ENCODE measurements around the gene FSTL5.
"Not testable (repeated sequence)": the region's sequence is repeated elsewhere in the genome, so short reads cannot be mapped to it uniquely, and the experiment has no call there.

Gene FSTL5

DNA sequence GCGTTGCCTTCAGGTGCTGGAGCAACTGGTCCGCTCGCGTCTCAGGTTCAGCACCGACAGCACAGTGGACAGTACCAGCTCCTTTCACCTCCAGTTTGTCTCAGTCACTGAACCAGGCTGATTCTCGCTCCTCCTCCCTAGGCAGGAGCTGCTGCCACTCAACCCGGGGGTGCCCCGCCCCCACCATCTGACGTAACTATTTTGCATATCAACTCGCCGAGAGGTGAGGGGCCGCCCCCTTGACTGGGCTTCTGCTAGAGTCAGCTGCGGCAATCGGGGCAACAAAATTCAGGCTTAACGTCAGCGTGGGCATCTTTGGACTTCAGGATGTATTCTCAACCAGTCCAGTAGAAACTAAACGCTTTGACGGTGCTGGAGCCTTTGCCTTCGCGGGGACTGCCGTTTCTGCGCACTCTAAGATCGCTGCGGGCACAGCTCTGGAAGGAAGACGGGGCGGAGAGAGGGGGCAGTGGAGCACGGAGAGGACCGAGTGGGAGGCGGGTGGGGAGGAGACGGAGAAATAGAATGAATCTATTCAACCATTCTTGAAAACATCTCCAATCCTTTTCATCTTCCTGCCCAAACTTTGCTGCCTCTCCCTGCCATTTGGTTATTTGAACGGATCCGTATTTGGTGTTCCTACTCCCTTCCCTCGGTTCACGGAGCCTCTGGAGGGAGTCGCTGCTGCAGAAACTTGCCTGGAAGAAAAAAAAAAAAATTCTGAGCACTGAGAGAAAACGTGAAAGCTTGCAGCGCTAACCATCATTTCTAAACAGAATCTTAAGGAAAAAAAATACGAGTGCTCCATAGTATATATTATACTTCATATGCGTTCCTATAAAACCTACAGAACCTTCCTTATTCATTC lies at the start of gene FSTL5:
Gene FSTL5, minus strand, starts transcription at position 109 of the 868 bp plus-strand sequence. CDS start 52,604 bp downstream, outside the sequence.
- peak; percentile 46 for DNase-seq

DNA sequence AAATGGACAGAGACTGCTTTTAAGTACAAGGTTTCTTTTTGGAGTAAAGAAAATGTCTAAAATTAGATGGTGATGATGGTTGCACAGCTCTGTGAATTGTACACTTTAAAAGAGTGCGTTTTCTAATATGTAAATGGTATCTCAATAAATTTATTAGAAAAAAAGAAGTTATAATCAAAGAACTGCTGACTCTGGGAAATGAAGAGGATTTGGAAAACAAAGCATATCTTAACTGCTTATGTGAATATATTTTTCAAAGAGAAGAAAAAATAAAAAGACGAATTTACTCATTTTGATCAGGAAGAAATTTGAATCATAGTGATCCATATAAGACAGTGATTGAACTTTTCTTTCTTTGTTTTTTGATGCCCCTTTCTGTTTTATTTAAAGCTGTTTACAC lies 45.9 kb upstream of the FSTL5 start:
- no peak for DNase-seq

DNA sequence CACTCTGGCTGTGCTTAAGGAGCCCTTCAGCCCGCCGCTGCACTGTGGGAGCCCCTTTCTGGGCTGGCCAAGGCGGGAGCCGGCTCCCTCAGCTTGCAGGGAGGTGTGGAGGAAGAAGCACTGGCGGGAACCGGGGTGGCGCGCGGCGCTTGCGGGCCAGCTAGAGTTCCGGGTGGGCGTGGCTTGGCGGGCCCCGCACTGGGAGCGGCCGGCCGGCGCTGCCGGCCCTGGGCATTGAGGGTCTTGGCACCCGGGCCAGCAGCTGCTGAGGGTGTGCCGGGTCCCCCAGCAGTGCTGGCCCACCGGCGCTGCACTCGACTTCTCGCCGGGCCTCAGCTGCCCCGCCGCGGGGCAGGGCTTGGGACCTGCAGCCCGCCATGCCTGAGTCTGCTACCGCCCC lies 39.7 kb upstream of the FSTL5 start:
- DNase-seq = not testable (repeated sequence)

DNA sequence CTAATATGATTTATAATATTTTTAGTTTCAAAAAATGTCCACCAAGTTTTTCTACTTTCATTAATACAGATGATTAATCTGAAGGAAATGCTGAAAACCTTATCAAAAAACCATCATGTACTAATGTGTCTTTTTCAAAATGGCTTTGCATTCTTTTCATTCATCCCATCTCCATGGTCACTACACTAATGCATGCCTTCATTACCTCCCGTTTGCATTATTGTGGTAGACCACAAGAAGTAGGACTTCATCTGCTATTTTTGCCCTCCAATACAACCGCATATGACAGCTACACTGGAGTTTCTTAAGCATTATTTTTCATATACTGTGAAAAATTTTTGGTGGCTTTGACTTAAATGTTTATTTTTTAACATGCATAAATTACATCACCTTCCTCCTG lies 37.9 kb upstream of the FSTL5 start:
- DNase-seq = no peak

DNA sequence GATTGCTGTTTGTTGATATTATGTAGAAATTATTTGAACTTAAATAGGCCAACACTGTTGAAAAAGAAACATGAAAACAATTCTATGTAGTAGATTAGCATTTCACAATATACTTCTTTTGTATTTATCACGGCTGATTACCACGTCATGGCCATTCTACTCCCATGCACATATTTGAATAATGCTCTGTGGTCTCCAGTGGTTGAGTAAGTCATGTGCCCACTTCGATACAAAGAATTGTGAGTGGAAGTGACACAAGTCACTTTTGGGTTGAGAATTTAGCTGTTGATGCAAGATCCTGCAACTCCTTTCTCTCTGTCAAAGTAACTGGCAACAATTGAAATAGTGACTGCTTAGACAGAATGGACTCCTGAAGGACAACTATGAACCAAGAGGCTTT lies 6.7 kb upstream of the FSTL5 start:
- no peak for DNase-seq

DNA sequence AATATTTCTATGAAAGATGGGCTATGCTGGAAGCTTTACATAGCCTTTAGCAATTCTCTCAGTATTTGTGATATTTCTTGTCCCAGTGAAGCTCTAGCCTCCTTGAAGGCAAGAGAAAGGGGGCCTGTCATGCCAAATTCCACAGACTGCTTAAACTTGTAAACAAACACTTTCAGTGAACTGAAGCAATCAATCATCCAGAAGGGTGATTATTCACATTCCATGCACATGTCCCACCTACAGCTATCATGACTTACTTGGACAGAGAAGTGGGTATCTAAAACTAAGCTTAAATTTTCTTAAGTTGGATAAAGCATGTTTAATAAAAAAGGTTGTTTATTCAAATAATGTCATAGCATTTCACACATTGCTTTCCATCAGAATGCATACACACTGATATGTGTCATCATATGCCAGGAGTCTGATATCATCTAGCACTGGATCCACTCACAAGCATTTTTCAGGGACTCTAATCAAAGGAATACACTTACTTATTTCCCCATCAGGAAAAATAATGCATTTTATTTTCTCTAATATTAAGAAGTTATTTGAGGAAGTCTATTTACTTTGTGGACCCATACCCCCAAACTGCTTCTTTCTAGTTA lies 1.2 kb upstream of the FSTL5 start:
- DNase-seq = no peak

DNA sequence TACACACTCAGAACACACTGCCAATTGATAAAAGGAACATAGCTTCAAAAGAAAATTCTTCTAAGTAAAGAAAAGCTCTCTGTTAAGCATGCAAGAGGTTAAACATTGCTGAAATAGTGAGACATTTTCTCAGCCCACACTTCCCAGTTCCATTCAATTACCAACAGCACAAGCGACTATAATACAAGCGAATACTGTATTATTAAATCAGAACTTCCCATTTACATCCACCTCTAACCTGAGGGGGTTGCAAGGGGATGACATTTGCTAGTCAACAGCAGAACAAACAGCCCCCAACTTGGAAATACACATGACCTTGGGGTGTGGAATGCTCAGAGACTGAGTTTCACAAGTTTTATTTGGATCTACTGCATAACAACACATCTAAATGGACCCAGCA lies 1.1 kb downstream of the FSTL5 start:
- DNase-seq = no peak

DNA sequence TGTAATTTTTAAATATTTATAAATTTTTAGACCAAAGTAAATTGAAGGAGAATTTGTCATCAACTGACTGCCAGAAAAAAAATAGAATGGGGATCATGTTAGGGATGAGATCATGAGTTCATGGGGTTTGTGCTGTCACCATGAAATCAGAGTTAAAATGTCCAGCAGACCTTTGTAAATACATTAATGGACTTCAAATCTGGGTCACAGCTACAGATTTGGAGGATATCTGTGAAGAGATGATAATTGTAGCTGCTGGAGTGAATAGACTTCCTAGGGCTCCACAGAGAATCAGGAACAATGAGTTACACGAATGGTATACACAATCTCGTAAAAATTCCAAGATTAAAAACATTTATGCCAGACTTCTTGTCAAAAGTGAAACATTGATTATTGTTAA lies 6.6 kb downstream of the FSTL5 start:
- no peak for DNase-seq

DNA sequence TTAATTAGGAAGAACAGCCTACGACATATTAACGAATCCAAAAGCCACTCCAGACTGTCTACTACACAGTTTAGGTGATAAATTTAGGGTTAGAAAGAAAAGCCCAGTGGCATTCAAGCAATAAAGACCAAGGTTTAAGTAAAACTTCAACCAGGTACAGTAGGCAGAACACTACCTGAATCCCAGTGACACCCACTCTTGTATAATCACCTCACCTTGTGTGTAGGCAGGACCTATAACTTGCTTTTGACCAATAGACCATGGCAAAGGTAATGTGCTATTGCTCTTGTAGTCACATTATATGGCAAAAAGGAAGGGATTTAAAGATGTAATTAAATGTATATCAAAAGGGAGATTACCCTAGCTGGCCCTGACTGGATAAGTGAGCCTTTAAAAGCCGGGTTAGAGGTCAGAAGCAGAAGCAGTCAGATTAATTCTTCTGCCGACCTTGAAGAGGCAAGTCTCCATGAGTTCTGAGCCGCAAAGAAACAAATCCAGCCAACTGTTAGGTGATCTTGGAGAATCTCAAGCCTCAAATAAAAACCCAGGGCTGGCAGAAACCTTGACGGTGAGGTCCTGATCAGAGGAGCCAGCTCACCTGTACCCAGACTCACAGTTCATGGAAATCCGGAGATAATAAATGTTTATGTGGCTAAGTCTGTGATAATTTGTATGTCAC lies 8.8 kb downstream of the FSTL5 start:
- DNase-seq = no peak

DNA sequence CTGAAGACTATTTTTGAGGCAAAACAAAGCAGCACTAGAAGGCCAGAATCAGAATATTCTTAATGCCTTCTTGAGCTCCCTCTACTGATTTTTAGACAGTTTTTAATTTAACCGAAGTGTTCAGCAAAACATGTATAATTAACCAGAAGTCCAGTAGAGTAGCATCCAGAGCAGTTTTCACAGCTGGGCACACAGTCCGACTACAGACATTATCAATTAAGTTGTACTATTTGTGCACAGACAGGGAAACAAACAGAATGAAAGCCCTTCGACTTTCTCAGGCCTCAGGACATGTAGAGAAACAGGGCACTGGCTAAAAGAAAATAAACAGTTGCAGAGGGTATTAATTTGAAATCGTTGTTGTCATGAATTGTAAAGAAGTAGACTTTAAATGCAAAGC lies 11.9 kb downstream of the FSTL5 start:
- DNase-seq = no peak

DNA sequence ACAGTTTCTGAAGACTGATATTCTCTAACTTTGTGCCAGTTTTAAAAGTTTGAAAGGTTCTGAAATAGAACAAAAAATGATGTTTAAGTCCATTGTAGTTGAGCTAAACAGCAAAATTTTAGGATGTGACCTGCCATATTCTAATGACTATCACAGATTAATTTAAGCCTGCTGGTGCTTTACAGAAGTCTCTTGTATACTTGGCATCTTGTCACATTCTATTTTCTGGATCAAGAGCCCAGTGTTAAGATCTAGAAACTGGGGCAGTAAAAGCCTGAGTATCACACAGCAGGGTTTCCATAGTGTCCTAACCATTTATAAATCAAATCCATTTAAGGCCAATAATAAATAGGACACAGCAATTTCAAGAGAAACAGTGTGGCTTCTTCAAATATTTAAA lies 12.4 kb downstream of the FSTL5 start:
- DNase-seq = no peak

DNA sequence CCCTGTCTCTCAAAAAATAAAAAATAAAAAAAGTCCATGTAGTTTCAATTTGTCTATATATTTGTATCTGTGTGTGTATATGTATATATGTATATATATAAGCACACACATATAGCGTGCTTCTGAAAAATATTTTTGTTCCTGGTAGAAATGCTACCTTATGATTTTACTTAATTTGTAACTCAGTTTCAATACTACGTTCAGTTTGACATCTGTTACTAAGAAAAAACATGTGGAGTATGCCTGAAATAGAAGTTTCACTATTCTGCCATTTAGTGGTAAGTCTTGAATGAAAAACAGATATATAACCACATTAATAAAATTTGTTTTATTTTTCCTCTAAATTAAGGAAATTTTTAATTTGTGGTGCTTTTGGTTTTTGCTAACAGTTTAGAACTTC lies 14.2 kb downstream of the FSTL5 start:
- DNase-seq = no peak

DNA sequence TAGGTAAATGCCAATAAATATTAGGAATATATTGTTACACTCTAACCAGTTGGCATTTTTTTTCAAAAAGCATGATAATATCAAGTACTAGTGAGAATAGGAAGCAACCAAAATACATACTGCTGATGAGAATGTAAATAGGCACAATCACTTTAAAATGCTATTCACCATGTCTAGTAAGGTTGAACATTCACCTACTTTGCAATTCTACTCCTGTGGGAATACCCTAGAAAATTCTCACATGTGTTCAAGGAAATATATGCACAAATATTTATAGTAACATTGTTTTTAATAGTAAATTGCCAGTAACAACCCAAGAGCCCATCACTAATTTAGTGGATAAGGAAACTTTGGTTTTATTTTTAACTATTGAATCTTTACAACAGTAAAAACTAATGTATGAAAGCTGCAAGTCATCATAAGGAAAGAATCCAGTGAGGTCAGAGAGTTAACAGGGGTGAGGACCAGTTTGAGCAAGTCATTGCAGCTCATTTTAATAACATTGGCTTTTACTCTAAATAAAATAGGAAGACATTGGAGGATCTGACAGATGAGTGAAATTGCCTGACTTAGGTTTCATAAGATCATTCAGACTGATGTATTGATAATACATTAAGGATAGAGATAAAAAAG lies 23.6 kb downstream of the FSTL5 start:
- DNase-seq = no peak

DNA sequence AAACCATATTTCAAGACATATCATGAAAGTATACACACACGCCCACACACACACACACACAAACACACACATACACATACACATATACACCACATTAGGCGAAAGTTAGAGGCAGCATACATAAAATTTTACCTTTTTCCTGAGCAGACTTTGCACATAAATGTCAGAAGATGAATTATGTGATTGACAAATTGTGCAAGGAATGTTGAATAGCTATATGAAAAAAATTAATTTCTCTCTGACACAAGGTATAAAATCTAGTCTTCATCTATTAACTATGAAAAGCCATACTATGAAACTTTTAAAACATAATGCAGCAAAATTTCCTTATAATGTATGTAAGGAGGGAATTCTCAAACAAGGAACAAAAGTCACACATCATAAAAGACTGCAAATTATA lies 24.4 kb downstream of the FSTL5 start:
- DNase-seq = no peak

DNA sequence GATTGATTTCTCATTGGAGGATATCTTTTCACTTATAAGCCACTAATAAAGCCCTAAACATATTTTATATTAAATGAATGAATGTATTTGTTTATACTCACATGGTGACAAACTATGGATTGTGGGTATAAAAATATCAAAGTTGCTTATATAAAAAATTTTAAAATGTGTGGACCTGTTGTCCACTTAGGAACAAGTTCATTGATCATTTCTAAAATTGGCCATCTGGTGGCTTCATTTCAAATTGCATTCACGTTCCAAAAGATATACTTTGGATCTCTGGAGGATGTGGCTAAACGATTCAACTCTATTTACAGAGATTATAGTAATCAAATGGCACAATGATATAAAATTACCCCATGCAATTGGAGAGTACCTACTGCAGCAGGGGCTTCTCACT lies 32.5 kb downstream of the FSTL5 start:
- DNase-seq = no peak

DNA sequence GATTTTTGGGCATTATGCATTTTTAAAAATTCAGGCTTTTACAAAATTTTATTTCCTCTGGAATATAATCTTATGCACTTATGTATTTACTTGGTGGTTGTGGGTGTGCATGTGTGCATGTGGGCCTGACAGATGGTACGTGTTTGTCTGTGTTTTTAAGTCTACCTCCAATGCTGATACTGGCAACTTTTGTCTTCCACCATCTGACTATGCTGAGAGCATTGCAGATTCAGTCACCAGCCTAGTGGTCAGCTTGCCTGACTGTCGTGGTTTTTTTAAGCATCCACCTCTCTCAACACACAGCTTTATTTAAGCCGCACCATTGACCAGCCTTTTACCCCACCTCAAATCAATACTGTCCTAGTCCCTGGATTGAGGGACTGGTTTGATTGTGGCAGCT lies 37.1 kb downstream of the FSTL5 start:
- DNase-seq = no peak

DNA sequence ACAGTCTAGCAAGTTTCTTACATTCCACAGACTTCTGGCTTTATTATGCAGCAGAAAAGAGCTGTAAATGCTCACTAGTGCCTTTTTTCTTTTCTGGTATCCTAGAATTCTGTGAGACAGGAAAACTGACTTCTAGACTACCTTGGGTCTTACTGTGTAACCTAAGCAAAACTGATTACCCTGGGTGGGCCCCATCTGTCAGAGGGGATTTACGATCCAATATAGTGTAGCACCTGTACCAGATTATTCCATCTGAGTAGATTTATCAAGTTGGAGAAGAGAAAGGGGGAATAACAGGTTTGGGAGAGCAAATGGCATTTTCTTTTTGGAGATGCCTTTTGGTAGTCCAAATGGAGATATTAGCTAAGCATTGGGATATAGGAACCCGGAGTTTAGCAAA lies 46.7 kb downstream of the FSTL5 start:
- DNase-seq = no peak

DNA sequence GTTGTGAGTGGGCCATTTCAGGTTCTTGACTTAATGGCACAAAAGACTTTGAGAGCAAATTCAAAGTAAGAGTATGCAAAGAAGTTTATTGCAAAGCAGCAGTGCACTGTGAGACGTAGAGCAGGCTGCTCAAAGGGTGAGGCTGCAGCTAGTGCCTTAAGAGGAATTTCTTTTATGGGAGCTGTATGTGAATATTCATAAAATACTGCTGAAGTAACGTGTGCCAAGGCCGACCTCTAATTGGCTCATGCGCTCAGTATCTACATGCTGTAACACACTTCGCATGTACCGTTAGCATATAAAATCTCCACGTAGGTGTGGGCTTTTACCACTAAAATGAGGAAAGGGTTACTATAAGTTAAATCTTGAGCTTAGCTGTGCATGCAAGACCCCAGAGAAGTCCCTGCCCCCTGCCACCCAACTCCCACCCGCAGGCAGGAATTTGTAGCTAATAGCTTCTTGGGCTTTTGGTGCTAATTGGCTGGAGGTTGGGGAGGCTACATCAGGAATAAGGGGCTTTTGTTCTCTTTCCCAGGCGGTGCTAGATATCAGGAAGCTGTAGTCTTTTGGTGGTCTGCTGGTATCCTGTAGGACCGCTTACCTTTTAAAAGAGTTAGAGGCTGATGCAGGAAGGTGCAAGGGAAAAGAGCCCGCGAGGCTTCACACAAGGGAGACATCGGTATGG lies 47.6 kb downstream of the FSTL5 start:
- no peak for DNase-seq

DNA sequence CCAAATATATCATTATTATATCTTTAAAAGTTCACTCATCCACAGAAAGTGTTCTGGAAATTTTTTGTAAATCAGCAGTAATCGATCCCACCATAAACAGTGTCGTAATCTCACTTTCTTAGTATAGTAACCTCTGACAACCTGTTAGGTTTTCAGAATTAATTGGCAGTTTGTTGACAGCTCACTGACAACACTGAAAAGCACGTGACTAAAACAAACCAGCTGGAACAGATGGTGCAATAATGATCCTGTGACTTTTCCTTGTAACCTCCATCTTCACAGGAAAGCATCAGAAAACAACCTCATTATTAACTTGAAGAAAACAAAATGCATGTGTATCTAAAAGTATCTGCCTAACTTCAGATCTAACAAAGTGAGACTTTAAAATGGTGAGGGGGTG lies 48.5 kb downstream of the FSTL5 start:
- DNase-seq = no peak

DNA sequence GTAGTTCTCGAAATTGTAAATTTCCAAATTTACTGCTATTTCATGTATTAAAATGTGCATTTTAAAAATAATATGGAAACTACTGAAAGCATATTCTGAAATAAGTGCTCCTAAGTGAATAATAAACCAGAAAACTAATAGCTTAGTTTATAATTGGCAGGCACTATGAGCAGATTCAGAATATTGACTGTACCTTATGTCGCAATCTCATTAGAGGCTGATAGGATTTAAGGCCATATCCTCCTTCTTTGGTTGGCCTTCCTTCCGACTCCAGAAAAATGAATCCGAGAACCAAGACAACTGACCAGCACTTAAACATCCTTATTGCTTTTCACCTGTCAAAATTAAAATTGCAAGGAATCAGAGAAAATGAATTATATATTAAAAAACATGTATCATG lies 52.7 kb downstream of the FSTL5 start:
- DNase-seq = no peak

DNA sequence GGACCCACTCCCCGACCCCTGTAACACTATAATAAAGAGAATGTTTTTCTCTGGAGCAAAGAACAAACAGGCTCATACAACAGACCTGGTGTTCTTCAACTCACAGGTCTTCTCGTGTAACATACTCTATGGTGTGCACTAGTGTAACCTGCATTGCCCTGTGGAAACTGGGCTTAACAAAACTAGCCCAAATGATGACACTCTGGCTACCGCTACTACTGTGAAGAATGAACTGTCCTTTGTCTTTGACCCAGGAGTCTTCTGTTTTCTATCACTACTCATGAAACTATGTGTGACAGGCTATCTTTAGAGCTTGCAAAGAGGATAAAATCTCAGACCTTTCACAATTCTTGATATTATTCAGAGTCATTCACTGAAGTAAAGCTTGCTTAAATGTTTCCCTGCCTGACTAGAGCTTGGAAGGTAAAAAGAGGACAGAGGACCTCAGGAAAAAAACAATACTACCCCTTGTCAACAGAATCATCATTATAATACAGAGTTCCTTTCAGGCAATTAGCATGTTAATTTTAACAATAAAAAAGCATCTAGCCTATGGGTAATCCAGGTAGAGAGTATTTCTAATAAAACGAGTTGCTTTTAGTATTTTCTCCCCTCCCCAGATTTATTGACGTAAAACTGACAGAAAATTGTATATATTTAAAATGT lies 59.2 kb downstream of the FSTL5 start:
- no peak for DNase-seq

DNA sequence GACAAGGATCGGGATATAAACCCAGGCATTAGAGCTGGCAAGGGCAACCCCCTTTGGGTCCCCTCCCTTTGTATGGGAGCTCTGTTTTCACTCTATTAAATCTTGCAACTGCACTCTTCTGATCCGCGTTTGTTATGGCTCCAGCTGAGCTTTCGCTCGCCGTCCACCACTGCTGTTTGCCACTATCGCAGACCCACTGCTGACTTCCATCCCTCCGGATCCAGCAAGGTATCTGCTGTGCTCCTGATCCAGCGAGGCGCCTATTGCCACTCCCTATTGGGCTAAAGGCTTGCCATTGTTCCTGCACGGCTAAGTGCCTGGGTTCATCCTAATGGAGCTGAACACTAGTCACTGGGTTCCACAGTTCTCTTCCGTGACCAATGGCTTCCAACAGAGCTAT lies 59.9 kb downstream of the FSTL5 start:
- not testable (repeated sequence) for DNase-seq
